Aorta (tissue), 5 donors: ENCODE data around the gene NENF. TPM values are rescaled to one million over a fixed set of nuclear protein-coding genes. Genes with fewer than 3 reads are reported as not detected.

ENCODE experiments used
- ATAC-seq: fragments of 200-7000 bp; cut with Tn5 transposase; one replicate; pipeline ENCODE4 v1.9.1; 2022; ENCODE audit warnings: moderate library complexity; ENCODE audit not compliant: low FRiP score
- DNase-seq, 2 donors: peaks; one replicate each; pipeline ENCODE4 v3.0.0-alpha.2; 2020
- H3K27ac ChIP-seq, 2 donors: one replicate each; pipeline ENCODE4 v1.5.1; 2013; ENCODE audit warnings: low read length in 2 of 2, mild to moderate bottlenecking in 2 of 2, moderate library complexity in 2 of 2, control low read depth in 1 of 2, inconsistent platforms in 1 of 2, low read depth in 1 of 2
- H3K27me3 ChIP-seq, 2 donors: one replicate each; pipeline ENCODE4 v1.6.1; 2013; ENCODE audit warnings: control low read depth in 1 of 2, low read length in 1 of 2, mild to moderate bottlenecking in 1 of 2, moderate library complexity in 1 of 2; ENCODE audit not compliant: insufficient read depth in 2 of 2, control insufficient read depth in 1 of 2
- H3K36me3 ChIP-seq, 2 donors: one replicate each; pipeline ENCODE4 v1.6.1; 2013; ENCODE audit warnings: control low read depth in 1 of 2, low read length in 1 of 2, mild to moderate bottlenecking in 1 of 2; ENCODE audit not compliant: insufficient read depth in 2 of 2, control insufficient read depth in 1 of 2
- H3K4me1 ChIP-seq, 2 donors: one replicate each; pipeline ENCODE4 v1.6.1; 2013; ENCODE audit warnings: low read length in 2 of 2, control low read depth in 1 of 2, mild to moderate bottlenecking in 1 of 2, moderate library complexity in 1 of 2; ENCODE audit not compliant: insufficient read depth in 2 of 2, control insufficient read depth in 1 of 2
- H3K4me3 ChIP-seq, 2 donors: one replicate each; pipeline ENCODE4 v1.5.1; 2013; ENCODE audit warnings: low read length in 2 of 2, control low read depth in 1 of 2, mild to moderate bottlenecking in 1 of 2
- H3K9me3 ChIP-seq: one replicate; pipeline ENCODE4 v1.6.1; 2013; ENCODE audit warnings: mild to moderate bottlenecking, low read length; ENCODE audit not compliant: control insufficient read depth
- WGBS, 2 donors: extraction: QIAGEN DNeasy Blood & Tissue Kit; methylation state at CpG; one replicate each; pipeline ENCODE4 v1.1.7; 2013; 5-methylcytosine and 5-hydroxymethylcytosine counted together
- intact Hi-C, 2 donors: fragments of 100-400 bp; cut with DNase I; formaldehyde crosslinking; loops; one replicate each; pipeline versions ENCODE4 v1.14.2 to v1.15.0; 2022
- polyA plus RNA-seq, 2 donors: library from polyadenylated mRNA; stranded (reverse); fragments of 200-250 nt; gene quantifications; one replicate each; pipeline ENCODE4 v1.2.3, GENCODE V29; 2013
- total RNA-seq, 2 donors: library from RNA; stranded (reverse); fragmentation: NEBNext Ultra II Directional; extraction: Animal tissue kit (Norgen Biotek cat#: 25700); gene quantifications; one replicate each; pipeline ENCODE4 v1.2.1, GENCODE V29; 2021
- donor health status: healthy with polysubstance abuse.
- donor health status: Bipolar disorder and iron deficiency.
- donor health status: DM: no; HTN: no; CAD: no.
- donor health status: DM: no; HTN: no; CAD: no.
- donor health status: DM: yes; HTN: yes; CAD: no.

Gene NENF
- total and polyA plus RNA-seq, 4 donors: 67.9 to 148 (median 107) TPM

DNA sequence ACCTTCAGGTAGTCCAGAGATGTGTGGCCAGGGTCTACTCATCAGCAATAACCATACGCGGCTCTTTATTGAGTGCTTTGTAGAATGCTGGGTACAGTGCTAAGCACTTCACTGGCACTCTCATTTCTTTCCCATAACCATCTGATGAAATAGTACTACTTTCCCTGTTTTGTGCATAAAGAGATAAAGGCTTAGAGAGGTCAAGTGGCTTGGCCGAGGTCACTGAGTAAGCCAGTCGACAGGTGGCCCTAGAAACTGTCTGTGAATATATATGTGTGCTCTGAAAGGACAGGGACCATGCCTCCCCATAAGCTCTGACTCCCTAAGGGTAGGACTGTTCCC lies 52.8 kb downstream of the NENF start:
- Histone ChIP-seq H3K36me3 (no peaks in the 10 kb centered on the region), H3K27me3 (no peaks in the 10 kb centered on the region), H3K4me1 (peaks cover 0 to 3% of the 10 kb centered on the region in 2 donors), H3K9me3 (no peaks in the 10 kb centered on the region), H3K4me3 (no peak overlapping the region), H3K27ac (peak overlapping the region in 1 of 2 donors; percentile 9)
- DNase-seq (no peak), ATAC-seq (no peak)
- intact Hi-C loops: loop anchor here (5.0 kb wide), 2 partner anchors 57 to 77 kb away; no protein-coding TSS in a partner anchor
- whole genome bisulfite sequencing, 2 donors: 94 to 97% methylated on average over 4 of the region's 4 CpGs

GRCh38 chr1:212485913-212486618 lies 53.3 kb downstream of the NENF start:
- no peaks in the 10 kb centered on the region for H3K27me3 ChIP-seq
- H3K4me3 ChIP-seq: no peak overlapping the region
- 36 to 41% methylated on average over 10 of the region's 10 CpGs for WGBS, 2 donors
- peaks cover 0 to 3% of the 10 kb centered on the region in 2 donors for H3K4me1 ChIP-seq
- H3K9me3 ChIP-seq: no peaks in the 10 kb centered on the region
- peak overlapping the region in 1 of 2 donors; percentile 9 for H3K27ac ChIP-seq
- peak; percentile 87 to 94 for DNase-seq
- peak; percentile 42 for ATAC-seq
- intact Hi-C loops: loop anchor here (5.0 kb wide), 2 partner anchors 56 to 76 kb away; no protein-coding TSS in a partner anchor
- no peaks in the 10 kb centered on the region for H3K36me3 ChIP-seq

DNA sequence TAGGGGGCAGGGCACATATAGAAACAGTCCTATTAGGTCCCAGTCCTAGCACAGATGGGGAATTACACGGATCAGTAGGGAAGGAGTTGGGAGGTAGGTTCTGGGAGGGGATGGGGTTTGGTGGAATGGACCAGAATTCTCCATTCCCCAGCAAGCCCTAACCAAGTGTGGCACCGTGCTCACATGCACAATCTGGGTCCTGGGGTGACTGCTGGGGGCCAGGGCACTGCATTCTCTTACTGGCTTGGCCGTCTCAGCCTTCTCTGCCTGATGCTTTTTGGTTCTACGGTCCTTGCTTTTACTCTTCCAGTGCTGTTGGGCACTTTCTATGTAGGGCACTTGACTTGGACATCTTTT lies 53.9 kb downstream of the NENF start:
- 95 to 96% methylated on average over 4 of the region's 4 CpGs for WGBS, 2 donors
- no peaks in the 10 kb centered on the region for H3K27me3 ChIP-seq
- peaks cover 0 to 3% of the 10 kb centered on the region in 2 donors for H3K4me1 ChIP-seq
- DNase-seq (peak in 1 of 2 donors; percentile 53), ATAC-seq (no peak)
- no peaks in the 10 kb centered on the region for H3K36me3 ChIP-seq
- no peak overlapping the region for H3K4me3 ChIP-seq
- peak overlapping the region in 1 of 2 donors; percentile 0 for H3K27ac ChIP-seq
- H3K9me3 ChIP-seq: no peaks in the 10 kb centered on the region
- intact Hi-C loops: loop anchor here (5.0 kb wide), 2 partner anchors 56 to 76 kb away; no protein-coding TSS in a partner anchor

GRCh38 chr1:212487286-212487685 lies 54.6 kb downstream of the NENF start:
- Histone ChIP-seq H3K9me3 (no peaks in the 10 kb centered on the region), H3K4me1 (no peaks in the 10 kb centered on the region), H3K36me3 (no peaks in the 10 kb centered on the region), H3K27me3 (no peaks in the 10 kb centered on the region), H3K27ac (no peak overlapping the region), H3K4me3 (no peak overlapping the region)
- intact Hi-C loops: loop anchor here (5.0 kb wide), 2 partner anchors 55 to 75 kb away; no protein-coding TSS in a partner anchor
- DNase-seq (peak in 1 of 2 donors; percentile 25), ATAC-seq (no peak)
- 87 to 95% methylated on average over 2 of the region's 2 CpGs for WGBS, 2 donors

DNA sequence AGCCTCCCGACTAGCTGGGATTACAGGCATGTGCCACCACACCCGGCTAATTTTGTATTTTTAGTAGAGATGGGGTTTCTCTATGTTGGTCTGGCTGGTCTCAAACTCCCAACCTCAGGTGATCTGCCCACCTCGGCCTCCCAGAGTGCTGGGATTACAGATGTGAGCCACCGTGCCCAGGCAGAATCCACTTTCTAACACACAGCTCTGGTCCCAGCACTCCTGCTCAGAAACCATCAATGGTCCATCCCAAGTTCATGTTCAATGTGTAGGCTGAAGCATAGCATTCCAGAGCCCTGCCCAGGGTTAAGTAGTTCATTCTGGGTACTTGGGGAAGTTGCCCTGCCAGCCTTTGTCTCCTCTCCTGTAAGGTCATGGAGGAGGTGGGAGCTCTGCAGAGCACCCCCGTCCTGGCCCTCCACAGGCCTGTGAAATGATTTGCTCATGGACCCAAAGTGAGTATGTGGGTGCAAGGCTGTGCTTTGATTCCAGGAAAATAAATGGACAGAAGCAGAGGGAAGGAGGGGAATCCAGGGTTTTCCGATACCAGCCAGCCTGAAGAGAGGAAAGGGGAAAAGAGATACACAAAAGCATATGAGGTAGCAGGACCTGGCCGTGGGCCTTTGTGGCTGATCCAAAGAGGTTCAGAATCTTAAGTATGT lies 55.2 kb downstream of the NENF start:
- H3K9me3 ChIP-seq: no peaks in the 10 kb centered on the region
- H3K4me1 ChIP-seq: no peaks in the 10 kb centered on the region
- no peaks in the 10 kb centered on the region for H3K36me3 ChIP-seq
- peak overlapping the region in 1 of 2 donors; percentile 68 for H3K27ac ChIP-seq
- no peak for DNase-seq
- intact Hi-C loops: loop anchor here (5.0 kb wide), 2 partner anchors 54 to 74 kb away; no protein-coding TSS in a partner anchor
- ATAC-seq: no peak
- WGBS, 2 donors: 91 to 93% methylated on average over 7 of the region's 7 CpGs
- no peak overlapping the region for H3K4me3 ChIP-seq
- no peaks in the 10 kb centered on the region for H3K27me3 ChIP-seq

- intact Hi-C loops: loop anchor here (5.0 kb wide), 2 partner anchors 54 to 74 kb away; no protein-coding TSS in a partner anchor
- 20 to 24% methylated on average over 4 of the region's 4 CpGs for WGBS, 2 donors
- no peaks in the 10 kb centered on the region for H3K36me3 ChIP-seq
- no peak overlapping the region for H3K4me3 ChIP-seq
- H3K9me3 ChIP-seq: no peaks in the 10 kb centered on the region
- no peaks in the 10 kb centered on the region for H3K4me1 ChIP-seq
- ATAC-seq (peak; percentile 77), DNase-seq (peak in 1 of 2 donors; percentile 78)
- H3K27me3 ChIP-seq: no peaks in the 10 kb centered on the region
- H3K27ac ChIP-seq: peak overlapping the region in 1 of 2 donors; percentile 70
These were observed 55.9 kb downstream of the NENF start for GRCh38 chr1:212488436-212489283.

- 94 to 100% methylated on average over 4 of the region's 4 CpGs for WGBS, 2 donors
- H3K27me3 ChIP-seq: no peaks in the 10 kb centered on the region
- no peaks in the 10 kb centered on the region for H3K9me3 ChIP-seq
- H3K36me3 ChIP-seq: no peaks in the 10 kb centered on the region
- intact Hi-C loops: loop anchor here (5.0 kb wide), 2 partner anchors 53 to 73 kb away; no protein-coding TSS in a partner anchor
- ATAC-seq: no peak
- H3K27ac ChIP-seq: peak overlapping the region in 1 of 2 donors; percentile 70
- DNase-seq: no peak
- no peaks in the 10 kb centered on the region for H3K4me1 ChIP-seq
- no peak overlapping the region for H3K4me3 ChIP-seq
These were observed 56.7 kb downstream of the NENF start for GRCh38 chr1:212489284-212489859.

DNA sequence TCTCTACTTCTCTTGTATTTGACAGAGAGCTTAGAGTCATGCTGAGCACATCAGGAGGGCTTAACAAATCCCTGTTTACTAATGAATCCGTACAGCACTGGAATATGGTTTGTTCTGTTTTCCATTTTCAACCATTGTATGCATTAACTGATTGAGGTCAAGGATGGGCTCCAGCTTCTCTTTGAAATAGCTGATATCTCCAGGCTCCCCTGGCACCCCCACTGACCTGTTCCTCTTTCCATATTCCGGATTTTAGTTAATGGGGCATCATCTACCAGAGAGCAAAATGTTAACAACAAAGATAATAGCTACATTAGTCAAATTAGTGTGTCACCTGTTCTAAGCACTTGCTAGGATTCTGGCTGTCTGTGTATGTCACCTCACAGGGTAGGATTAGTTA lies 57.6 kb downstream of the NENF start:
- no peak for DNase-seq
- Histone ChIP-seq H3K36me3 (no peaks in the 10 kb centered on the region), H3K4me3 (no peak overlapping the region), H3K27me3 (no peaks in the 10 kb centered on the region), H3K4me1 (no peaks in the 10 kb centered on the region), H3K9me3 (no peaks in the 10 kb centered on the region), H3K27ac (no peak overlapping the region)
- 95% methylated on average over 2 of the region's 2 CpGs for WGBS, 2 donors
- intact Hi-C loops: no loop called here
- no peak for ATAC-seq
